NCI-H128 (cell line): Measurements from ENCODE around the gene IRF1.
A peak's percentile ranks its signal among the peaks of the same experiment; 100 is the strongest.
"Not testable (repeated sequence)": the region's sequence is repeated elsewhere in the genome, so short reads cannot be mapped to it uniquely, and the experiment has no call there.

Experiments used
- DNase-seq: peaks from one replicate; lab custom pipeline; 2025; ENCODE audit not compliant: unreplicated experiment; lab: John Stamatoyannopoulos, UW

Gene IRF1

GRCh38 chr5:132490484-132491367 is at the start of gene IRF1:
Gene IRF1 (minus strand): TSS chr5:132490773. CDS start chr5:132489478, 1,295 bp downstream.
- DNase-seq, result peak; percentile 62

- DNase-seq, result no peak
These were observed 49.6 kb upstream of the IRF1 start for GRCh38 chr5:132540149-132540548.

- no peak for DNase-seq
These were observed 49.1 kb upstream of the IRF1 start for GRCh38 chr5:132539716-132540115.

GRCh38 chr5:132530946-132531345 is 40.4 kb upstream of the IRF1 start:
- no peak for DNase-seq

GRCh38 chr5:132528866-132529634 is 38.5 kb upstream of the IRF1 start:
- no peak for DNase-seq

- no peak for DNase-seq
These were observed 37.4 kb upstream of the IRF1 start for GRCh38 chr5:132528021-132528420.

GRCh38 chr5:132526974-132527564 is 36.5 kb upstream of the IRF1 start:
- DNase-seq, result no peak

- peak; percentile 8 for DNase-seq
These were observed 35.9 kb upstream of the IRF1 start for GRCh38 chr5:132526290-132526973.

GRCh38 chr5:132525299-132525724 is 34.7 kb upstream of the IRF1 start:
- DNase-seq, result no peak

- DNase-seq, result not testable (repeated sequence)
These were observed 34.3 kb upstream of the IRF1 start for GRCh38 chr5:132524877-132525276.

GRCh38 chr5:132522067-132522466 is 31.5 kb upstream of the IRF1 start:
- not testable (repeated sequence) for DNase-seq

- not testable (repeated sequence) for DNase-seq
These were observed 23.2 kb upstream of the IRF1 start for GRCh38 chr5:132513618-132514336.

GRCh38 chr5:132510076-132510475 is 19.5 kb upstream of the IRF1 start:
- DNase-seq, result no peak

- DNase-seq, result no peak
These were observed 15.6 kb upstream of the IRF1 start for GRCh38 chr5:132506094-132506692.

- no peak for DNase-seq
These were observed 15.1 kb upstream of the IRF1 start for GRCh38 chr5:132505641-132506040.

- no peak for DNase-seq
These were observed 14.2 kb upstream of the IRF1 start for GRCh38 chr5:132504746-132505145.

- no peak for DNase-seq
These were observed 12.7 kb upstream of the IRF1 start for GRCh38 chr5:132503244-132503643.

- no peak for DNase-seq
These were observed 11.7 kb upstream of the IRF1 start for GRCh38 chr5:132501961-132502931.

GRCh38 chr5:132501629-132501956 is 11.0 kb upstream of the IRF1 start:
- no peak for DNase-seq
